Erythroblast (primary cell): ENCODE results near the gene PAM16.

Source experiments
- GATA1 ChIP-seq: IDR thresholded peaks from 2 replicates; pipeline ENCODE4 v1.6.1; 2011; ENCODE audit warnings: low read depth, mild to moderate bottlenecking, control low read depth, low read length, moderate library complexity
- POLR2A ChIP-seq: IDR thresholded peaks from 2 replicates; pipeline ENCODE4 v1.6.1; 2011; ENCODE audit warnings: mild to moderate bottlenecking, low read length

GRCh38 chr16:4366016-4366415, 14.9 kb upstream of the PAM16 start:
- no peak for TF ChIP-seq POLR2A
- TF ChIP-seq GATA1, result no peak
